Measurements from ENCODE around the gene WAC.

WAC gene

GRCh38 chr10:28533186-28533564 is 257 bp downstream of the WAC start:
- no peak for ATAC-seq

GRCh38 chr10:28533571-28534304 is 820 bp downstream of the WAC start:
- ATAC-seq: peak; percentile 12 to 14

GRCh38 chr10:28535846-28536245 is 2.9 kb downstream of the WAC start:
- no peak for ATAC-seq

DNA sequence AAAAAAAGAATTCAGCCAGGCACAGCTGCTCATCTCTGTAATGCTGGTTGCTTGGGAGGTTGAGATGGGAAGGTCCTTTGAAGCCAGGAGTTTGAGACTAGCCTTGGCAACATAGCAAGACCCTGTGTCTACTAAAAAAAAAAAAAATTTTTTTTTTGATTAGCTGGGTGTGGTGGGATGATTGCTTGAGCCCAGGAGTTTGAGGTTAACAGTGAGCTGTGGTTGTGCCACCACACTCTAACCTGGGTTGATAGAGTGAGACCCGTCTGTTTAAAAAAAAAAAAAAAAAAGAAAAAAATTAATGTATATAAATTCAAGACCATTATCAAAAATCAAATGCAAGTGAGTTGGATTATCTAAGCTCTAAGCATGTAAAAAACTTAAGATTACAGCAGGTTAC is 5.7 kb downstream of the WAC start:
- no peak for ATAC-seq

- no peak for ATAC-seq
These were observed 7.2 kb downstream of the WAC start for GRCh38 chr10:28540145-28540544.

- peak in 1 of 2 donors; percentile 41 for ATAC-seq
These were observed 8.9 kb downstream of the WAC start for GRCh38 chr10:28541717-28542365.

DNA sequence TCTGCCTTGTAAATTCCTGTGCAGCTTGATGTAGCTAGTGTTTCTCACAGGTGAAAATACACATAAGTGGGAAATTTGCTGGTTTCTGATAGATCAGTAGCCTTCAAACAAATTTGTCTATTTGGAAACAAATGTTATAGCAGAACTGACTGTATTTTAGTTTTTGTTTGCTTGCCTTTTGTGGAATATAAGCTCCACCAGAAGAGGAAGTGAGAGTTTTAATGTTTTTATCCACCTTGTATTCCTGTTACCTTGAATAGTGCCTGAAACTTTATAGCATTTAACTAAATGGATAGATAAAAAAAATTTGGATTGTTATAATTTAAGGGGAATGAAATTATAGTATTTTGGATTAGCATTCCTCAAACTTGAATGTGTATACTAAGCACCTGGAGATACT is 9.8 kb downstream of the WAC start:
- ATAC-seq: no peak

DNA sequence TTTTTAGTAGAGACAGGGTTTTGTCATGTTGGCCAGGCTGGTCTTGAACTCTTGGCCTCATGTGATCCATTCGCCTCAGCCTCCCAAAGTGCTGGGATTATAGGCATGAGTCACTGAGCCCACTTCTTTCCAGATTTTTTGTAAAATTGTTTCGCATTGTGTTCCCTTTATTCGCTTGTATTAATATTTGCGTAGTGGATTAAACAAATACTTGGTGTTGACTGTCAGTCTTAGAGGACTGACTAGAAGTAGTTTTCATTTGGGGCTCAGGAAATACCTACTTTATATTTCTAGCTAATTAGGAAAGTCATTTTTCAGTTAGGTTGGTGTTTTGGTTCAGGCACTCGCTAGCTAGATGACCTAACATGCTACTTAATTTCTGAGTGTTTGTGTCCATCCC is 11.1 kb downstream of the WAC start:
- no peak for ATAC-seq

GRCh38 chr10:28545967-28546644 is 13.2 kb downstream of the WAC start:
- peak in 1 of 2 donors; percentile 54 for ATAC-seq

DNA sequence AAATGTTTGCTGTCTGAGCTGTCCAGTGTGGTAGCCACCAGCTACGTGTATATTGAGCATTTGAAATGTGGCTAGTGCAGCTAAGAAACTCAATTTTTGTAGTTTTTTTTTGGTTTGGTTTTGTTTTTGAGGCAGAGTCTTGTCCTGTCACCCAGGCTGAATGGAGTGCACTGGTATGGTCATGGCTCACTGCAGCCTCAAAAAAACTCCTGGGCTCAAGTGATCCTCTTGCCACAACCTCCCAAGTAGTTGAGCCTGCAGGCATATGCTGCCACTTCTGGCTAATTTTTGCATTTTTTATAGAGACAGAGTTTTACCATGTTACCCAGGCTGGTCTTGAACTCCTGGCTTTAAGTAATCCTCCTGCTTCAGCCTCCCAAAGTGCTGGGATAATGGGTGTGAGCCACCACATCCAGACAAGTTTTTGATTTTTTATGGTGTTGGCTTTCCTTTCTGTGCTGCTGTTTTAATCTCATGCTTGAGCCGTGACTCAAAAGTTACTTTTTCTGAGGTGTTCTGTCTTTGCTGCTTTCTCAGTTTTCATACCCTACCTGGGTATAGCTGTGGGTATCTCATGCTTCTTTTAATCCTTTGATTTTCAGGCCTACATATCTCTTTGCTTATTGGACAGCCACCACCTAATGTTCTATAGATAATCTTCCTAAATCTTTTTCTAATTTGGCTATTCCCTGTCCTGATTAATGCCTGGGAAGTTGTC is 16.0 kb downstream of the WAC start:
- peak; percentile 46 to 64 for ATAC-seq

GRCh38 chr10:28551086-28551485 is 18.2 kb downstream of the WAC start:
- no peak for ATAC-seq

DNA sequence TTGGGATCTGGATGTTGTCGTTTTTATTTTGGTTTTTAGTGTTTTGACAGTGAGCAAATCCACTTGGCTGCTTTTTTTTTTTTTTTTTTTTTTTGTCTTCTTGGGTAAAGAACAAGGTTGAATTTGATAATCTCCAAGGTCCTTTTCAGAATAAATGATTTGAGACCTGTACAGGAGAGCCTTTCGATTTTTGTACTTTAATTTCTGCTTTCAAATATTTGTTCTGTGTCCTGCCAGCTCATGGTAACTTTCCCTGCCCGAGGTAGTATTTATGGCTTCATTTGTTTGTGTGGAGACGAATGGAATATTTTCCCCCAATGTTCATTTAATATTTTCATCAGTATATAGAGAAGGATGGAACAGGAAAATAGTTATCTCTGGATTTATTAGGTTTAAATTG is 19.9 kb downstream of the WAC start:
- no peak for ATAC-seq

GRCh38 chr10:28554009-28554408 is 21.1 kb downstream of the WAC start:
- ATAC-seq: no peak

GRCh38 chr10:28554952-28555351 is 22.0 kb downstream of the WAC start:
- no peak for ATAC-seq

GRCh38 chr10:28555358-28555757 is 22.4 kb downstream of the WAC start:
- ATAC-seq: no peak

- ATAC-seq: no peak
These were observed 23.2 kb downstream of the WAC start for GRCh38 chr10:28556142-28556541.

- ATAC-seq: no peak
These were observed 25.3 kb downstream of the WAC start for GRCh38 chr10:28558186-28558585.

DNA sequence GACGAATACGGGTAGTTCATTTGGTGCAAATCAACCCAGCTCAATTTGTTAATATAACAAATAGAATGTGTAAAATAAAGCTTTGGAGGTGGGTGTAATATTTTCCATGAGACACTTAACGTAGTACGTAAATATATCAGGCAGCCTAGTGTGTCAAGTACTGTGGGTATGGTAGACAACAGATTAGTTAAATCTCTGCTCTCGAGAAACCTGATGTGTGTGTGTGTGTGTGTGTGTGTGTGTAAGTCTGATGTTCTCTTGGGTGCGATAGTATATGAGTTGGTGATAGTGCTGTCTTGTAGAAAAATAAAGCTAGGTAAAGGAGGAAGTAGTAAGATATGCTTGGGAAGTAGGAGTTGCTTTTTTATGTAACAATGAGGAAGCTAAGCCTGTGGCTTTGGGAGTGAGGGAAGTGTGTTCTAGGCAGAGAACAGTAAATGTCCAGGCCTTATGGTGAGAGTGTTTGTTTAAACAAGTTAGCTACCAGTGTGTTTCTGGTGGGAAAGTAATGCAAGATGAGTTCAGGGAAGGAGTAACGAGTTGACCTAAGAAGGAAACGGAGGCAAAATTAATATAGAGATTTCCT is 26.1 kb downstream of the WAC start:
- ATAC-seq: no peak

DNA sequence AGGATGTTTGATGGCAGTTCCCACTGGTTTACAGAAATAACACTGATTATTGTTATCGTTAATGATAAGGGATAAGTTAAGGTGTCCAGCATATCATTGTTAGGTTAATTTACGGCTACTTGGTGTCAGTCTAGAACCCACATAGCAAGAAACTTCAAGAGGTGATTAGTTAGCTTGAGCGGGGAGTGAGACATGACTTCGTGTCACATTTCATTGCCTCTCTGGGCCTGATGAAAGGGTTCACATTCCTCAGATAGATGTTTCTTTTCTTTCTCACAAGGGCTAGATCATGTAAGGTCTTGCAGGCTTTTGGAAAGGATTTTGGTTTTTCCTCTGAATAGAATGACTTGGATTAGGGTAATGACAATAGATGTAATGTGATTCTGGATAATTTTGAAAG is 26.7 kb downstream of the WAC start:
- ATAC-seq: no peak

DNA sequence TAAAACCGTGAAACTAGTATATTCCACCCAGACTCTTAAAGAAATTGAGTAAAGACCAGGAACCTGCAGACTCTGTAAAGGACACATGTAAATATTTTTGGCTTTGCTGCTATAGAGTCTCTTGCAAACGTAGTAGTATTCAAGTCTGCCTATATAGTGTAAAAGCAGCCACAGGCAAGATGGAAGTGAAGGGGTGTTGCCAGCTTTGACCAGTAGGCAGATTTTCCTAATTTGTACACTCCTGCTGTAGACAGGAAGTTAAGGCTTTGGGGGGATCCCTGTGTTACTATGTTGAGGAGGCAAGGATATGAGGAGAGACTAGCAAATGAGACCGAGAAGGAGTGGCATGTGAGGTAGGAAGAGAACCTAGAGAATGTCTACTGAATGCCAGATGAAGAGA is 27.7 kb downstream of the WAC start:
- no peak for ATAC-seq

DNA sequence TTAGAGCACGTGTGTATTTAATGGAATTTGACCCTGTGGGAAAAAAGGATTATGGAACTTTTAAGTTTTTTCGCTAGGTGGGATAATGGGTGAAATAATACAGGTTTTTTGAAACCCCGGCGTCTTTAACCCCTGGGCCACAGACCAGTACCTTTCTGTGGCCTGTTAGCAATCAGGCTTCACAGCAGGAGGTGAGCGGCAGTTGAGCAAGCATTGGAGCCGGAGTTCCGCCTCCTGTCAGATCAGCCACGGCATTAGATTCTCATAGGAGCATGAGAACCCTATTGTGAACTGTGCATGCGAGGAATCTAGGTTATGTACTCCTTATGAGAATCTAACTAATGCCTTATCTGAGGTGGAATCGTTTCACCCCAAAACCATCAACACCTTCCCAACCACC is 28.6 kb downstream of the WAC start:
- no peak for ATAC-seq

- ATAC-seq: peak in 1 of 2 donors; percentile 21
These were observed 32.0 kb downstream of the WAC start for GRCh38 chr10:28564905-28565304.

- ATAC-seq: no peak
These were observed 33.6 kb downstream of the WAC start for GRCh38 chr10:28566458-28567015.

All from activated CD4-positive, CD25-positive, alpha-beta regulatory T cell treated with anti-CD3 and anti-CD28 coated beads, Interleukin-2, amount 50 U/mL, for 24 hours (primary cell).